Neural cell (in vitro differentiated cells): ENCODE results near the gene EMC8.

Experiments used
- CTCF ChIP-seq: fragments of 450-650 bp; IDR thresholded peaks from 2 replicates; pipeline ENCODE4 v1.5.1; 2014; ENCODE audit warnings: antibody characterized with exemption, mild to moderate bottlenecking, moderate library complexity; ENCODE audit not compliant: poor library complexity, severe bottlenecking
- POLR2AphosphoS5 ChIP-seq: IDR thresholded peaks from 2 replicates; pipeline ENCODE4 v1.6.1; 2012

GRCh38 chr16:85777583-85778310, 21.6 kb downstream of the EMC8 start:
- TF ChIP-seq CTCF (no peak), POLR2AphosphoS5 (no peak)
